Measurements from ENCODE around the gene JUP. TPM values are rescaled to one million over a fixed set of nuclear protein-coding genes. Genes with fewer than 3 reads are reported as not detected.

JUP gene
- total RNA-seq, 1 experiment from 2014 or later = 102 TPM

- no peak overlapping the region for H3K27ac ChIP-seq (ENCODE audit: low read length)
- DNase-seq = no peak
- H3K4me1 ChIP-seq (ENCODE audit: low read length) = peaks cover 7% of the 10 kb centered on the region
- no peak overlapping the region for H3K9ac ChIP-seq (ENCODE audit: low read length)
- no peak overlapping the region for H2AFZ ChIP-seq (ENCODE audit: low read length)
- no peaks in the 10 kb centered on the region for H3K9me3 ChIP-seq (ENCODE audit: low read length)
- no peaks in the 10 kb centered on the region for H3K36me3 ChIP-seq (ENCODE audit: insufficient read depth, low read length)
- H3K27me3 ChIP-seq (ENCODE audit: low read length) = no peaks in the 10 kb centered on the region
- no peak overlapping the region for H3K4me3 ChIP-seq (ENCODE audit: low read length)
- no peak overlapping the region for H3K4me2 ChIP-seq (ENCODE audit: low read depth, low read length, poor library complexity, severe bottlenecking)
- H3K9me2 ChIP-seq (replicated peaks; ENCODE audit: insufficient read depth, low read length) = no peaks in the 10 kb centered on the region
- H4K20me1 ChIP-seq (ENCODE audit: insufficient read depth, low read depth, low read length) = no peaks in the 10 kb centered on the region
- H3K79me2 ChIP-seq (ENCODE audit: low read length) = no peaks in the 10 kb centered on the region
These were observed 36.6 kb upstream of the JUP start for GRCh38 chr17:41823141-41823524.

- Histone ChIP-seq H4K20me1 (ENCODE audit: insufficient read depth, low read depth, low read length) (no peaks in the 10 kb centered on the region), H3K4me2 (ENCODE audit: low read depth, low read length, poor library complexity, severe bottlenecking) (no peak overlapping the region), H3K27ac (ENCODE audit: low read length) (no peak overlapping the region), H3K4me1 (ENCODE audit: low read length) (peaks cover 7% of the 10 kb centered on the region), H3K36me3 (ENCODE audit: insufficient read depth, low read length) (no peaks in the 10 kb centered on the region), H2AFZ (ENCODE audit: low read length) (no peak overlapping the region), H3K4me3 (ENCODE audit: low read length) (no peak overlapping the region), H3K79me2 (ENCODE audit: low read length) (no peaks in the 10 kb centered on the region), H3K9me2 (replicated peaks; ENCODE audit: insufficient read depth, low read length) (no peaks in the 10 kb centered on the region), H3K9me3 (ENCODE audit: low read length) (no peaks in the 10 kb centered on the region), H3K27me3 (ENCODE audit: low read length) (no peaks in the 10 kb centered on the region), H3K9ac (ENCODE audit: low read length) (no peak overlapping the region)
- DNase-seq = no peak
These were observed 36.0 kb upstream of the JUP start for GRCh38 chr17:41822216-41823140.

GRCh38 chr17:41821776-41822175 lies 35.3 kb upstream of the JUP start:
- no peaks in the 10 kb centered on the region for H3K9me2 ChIP-seq (replicated peaks; ENCODE audit: insufficient read depth, low read length)

GRCh38 chr17:41818024-41818423 lies 31.5 kb upstream of the JUP start:
- H3K27me3 ChIP-seq (ENCODE audit: low read length) = no peaks in the 10 kb centered on the region
- no peaks in the 10 kb centered on the region for H3K9me2 ChIP-seq (replicated peaks; ENCODE audit: insufficient read depth, low read length)
- H3K27ac ChIP-seq (ENCODE audit: low read length) = no peak overlapping the region
- H3K9ac ChIP-seq (ENCODE audit: low read length) = no peak overlapping the region
- no peak overlapping the region for H3K4me3 ChIP-seq (ENCODE audit: low read length)
- H3K9me3 ChIP-seq (ENCODE audit: low read length) = no peaks in the 10 kb centered on the region
- DNase-seq = no peak
- H3K4me1 ChIP-seq (ENCODE audit: low read length) = peaks cover 7% of the 10 kb centered on the region
- H4K20me1 ChIP-seq (ENCODE audit: insufficient read depth, low read depth, low read length) = no peaks in the 10 kb centered on the region
- H3K4me2 ChIP-seq (ENCODE audit: low read depth, low read length, poor library complexity, severe bottlenecking) = no peak overlapping the region
- H3K36me3 ChIP-seq (ENCODE audit: insufficient read depth, low read length) = no peaks in the 10 kb centered on the region
- H2AFZ ChIP-seq (ENCODE audit: low read length) = no peak overlapping the region
- H3K79me2 ChIP-seq (ENCODE audit: low read length) = no peaks in the 10 kb centered on the region

More at GRCh38 chr17:41821776-41822175, 35.3 kb upstream of the JUP start:
- Histone ChIP-seq H3K36me3 (ENCODE audit: insufficient read depth, low read length) (no peaks in the 10 kb centered on the region), H3K4me3 (ENCODE audit: low read length) (no peak overlapping the region), H3K27ac (ENCODE audit: low read length) (no peak overlapping the region), H3K4me1 (ENCODE audit: low read length) (peaks cover 7% of the 10 kb centered on the region), H4K20me1 (ENCODE audit: insufficient read depth, low read depth, low read length) (no peaks in the 10 kb centered on the region), H3K9me3 (ENCODE audit: low read length) (no peaks in the 10 kb centered on the region), H3K9ac (ENCODE audit: low read length) (no peak overlapping the region), H3K27me3 (ENCODE audit: low read length) (no peaks in the 10 kb centered on the region), H3K4me2 (ENCODE audit: low read depth, low read length, poor library complexity, severe bottlenecking) (no peak overlapping the region), H2AFZ (ENCODE audit: low read length) (no peak overlapping the region), H3K79me2 (ENCODE audit: low read length) (no peaks in the 10 kb centered on the region)
- no peak for DNase-seq

- no peaks in the 10 kb centered on the region for H3K79me2 ChIP-seq (ENCODE audit: low read length)
- H3K4me3 ChIP-seq (ENCODE audit: low read length) = no peak overlapping the region
- no peaks in the 10 kb centered on the region for H3K9me3 ChIP-seq (ENCODE audit: low read length)
- H3K4me2 ChIP-seq (ENCODE audit: low read depth, low read length, poor library complexity, severe bottlenecking) = no peak overlapping the region
- H3K27me3 ChIP-seq (ENCODE audit: low read length) = no peaks in the 10 kb centered on the region
- no peaks in the 10 kb centered on the region for H4K20me1 ChIP-seq (ENCODE audit: insufficient read depth, low read depth, low read length)
- H3K27ac ChIP-seq (ENCODE audit: low read length) = no peak overlapping the region
- H3K4me1 ChIP-seq (ENCODE audit: low read length) = peaks cover 17% of the 10 kb centered on the region
- no peak overlapping the region for H3K9ac ChIP-seq (ENCODE audit: low read length)
- H2AFZ ChIP-seq (ENCODE audit: low read length) = no peak overlapping the region
- no peak for DNase-seq
- no peaks in the 10 kb centered on the region for H3K36me3 ChIP-seq (ENCODE audit: insufficient read depth, low read length)
- no peaks in the 10 kb centered on the region for H3K9me2 ChIP-seq (replicated peaks; ENCODE audit: insufficient read depth, low read length)
These were observed 30.3 kb upstream of the JUP start for GRCh38 chr17:41816637-41817320.

- Histone ChIP-seq H2AFZ (ENCODE audit: low read length) (no peak overlapping the region), H3K4me2 (ENCODE audit: low read depth, low read length, poor library complexity, severe bottlenecking) (no peak overlapping the region), H3K4me3 (ENCODE audit: low read length) (no peak overlapping the region), H4K20me1 (ENCODE audit: insufficient read depth, low read depth, low read length) (no peaks in the 10 kb centered on the region), H3K9me3 (ENCODE audit: low read length) (no peaks in the 10 kb centered on the region), H3K9me2 (replicated peaks; ENCODE audit: insufficient read depth, low read length) (no peaks in the 10 kb centered on the region), H3K36me3 (ENCODE audit: insufficient read depth, low read length) (no peaks in the 10 kb centered on the region), H3K27ac (ENCODE audit: low read length) (no peak overlapping the region), H3K79me2 (ENCODE audit: low read length) (no peaks in the 10 kb centered on the region), H3K27me3 (ENCODE audit: low read length) (no peaks in the 10 kb centered on the region), H3K4me1 (ENCODE audit: low read length) (peaks cover 17% of the 10 kb centered on the region), H3K9ac (ENCODE audit: low read length) (no peak overlapping the region)
- DNase-seq = no peak
These were observed 27.7 kb upstream of the JUP start for GRCh38 chr17:41814195-41814594.

- Histone ChIP-seq H3K9me3 (ENCODE audit: low read length) (no peaks in the 10 kb centered on the region), H3K27ac (ENCODE audit: low read length) (no peak overlapping the region), H3K27me3 (ENCODE audit: low read length) (no peaks in the 10 kb centered on the region), H2AFZ (ENCODE audit: low read length) (no peak overlapping the region), H3K9me2 (replicated peaks; ENCODE audit: insufficient read depth, low read length) (no peaks in the 10 kb centered on the region), H3K9ac (ENCODE audit: low read length) (no peak overlapping the region), H3K36me3 (ENCODE audit: insufficient read depth, low read length) (no peaks in the 10 kb centered on the region), H3K79me2 (ENCODE audit: low read length) (no peaks in the 10 kb centered on the region), H3K4me1 (ENCODE audit: low read length) (peaks cover 12% of the 10 kb centered on the region), H4K20me1 (ENCODE audit: insufficient read depth, low read depth, low read length) (no peaks in the 10 kb centered on the region), H3K4me3 (ENCODE audit: low read length) (no peak overlapping the region), H3K4me2 (ENCODE audit: low read depth, low read length, poor library complexity, severe bottlenecking) (no peak overlapping the region)
- no peak for DNase-seq
These were observed 27.2 kb upstream of the JUP start for GRCh38 chr17:41813699-41814124.

GRCh38 chr17:41813152-41813680 lies 26.7 kb upstream of the JUP start:
- Histone ChIP-seq H3K9ac (ENCODE audit: low read length) (no peak overlapping the region), H3K79me2 (ENCODE audit: low read length) (no peaks in the 10 kb centered on the region), H3K27ac (ENCODE audit: low read length) (no peak overlapping the region), H3K9me2 (replicated peaks; ENCODE audit: insufficient read depth, low read length) (no peaks in the 10 kb centered on the region), H3K36me3 (ENCODE audit: insufficient read depth, low read length) (no peaks in the 10 kb centered on the region), H2AFZ (ENCODE audit: low read length) (no peak overlapping the region), H4K20me1 (ENCODE audit: insufficient read depth, low read depth, low read length) (no peaks in the 10 kb centered on the region), H3K4me1 (ENCODE audit: low read length) (peaks cover 12% of the 10 kb centered on the region), H3K9me3 (ENCODE audit: low read length) (no peaks in the 10 kb centered on the region), H3K27me3 (ENCODE audit: low read length) (no peaks in the 10 kb centered on the region), H3K4me3 (ENCODE audit: low read length) (no peak overlapping the region), H3K4me2 (ENCODE audit: low read depth, low read length, poor library complexity, severe bottlenecking) (peak overlapping the region; percentile 71)
- DNase-seq = no peak

Measured in Karpas-422 (cell line).